Prostate gland (tissue), 2 donors: Measurements from ENCODE around the gene NTM.

Source experiments
- POLR2AphosphoS5 ChIP-seq: sonication (generic); formaldehyde crosslinking; IDR thresholded peaks from one replicate; pipeline ENCODE4 v1.6.1; 2017; ENCODE audit warnings: antibody characterized with exemption
- TF ChIP-seq, protein P1 (sequence below), 4 experiments: fragments of 200-600 bp in 2 of 4; fragments of 450-650 bp in 2 of 4; sonication (generic) in 2 of 4; IDR thresholded peaks; 1 replicate in 3 of 4; 2 replicates in 1 of 4; pipeline ENCODE4 v1.5.1; 2016 to 2019; ENCODE audit warnings: antibody characterized with exemption in 4 of 4, mild to moderate bottlenecking in 2 of 4, moderate library complexity in 2 of 4

DNA sequence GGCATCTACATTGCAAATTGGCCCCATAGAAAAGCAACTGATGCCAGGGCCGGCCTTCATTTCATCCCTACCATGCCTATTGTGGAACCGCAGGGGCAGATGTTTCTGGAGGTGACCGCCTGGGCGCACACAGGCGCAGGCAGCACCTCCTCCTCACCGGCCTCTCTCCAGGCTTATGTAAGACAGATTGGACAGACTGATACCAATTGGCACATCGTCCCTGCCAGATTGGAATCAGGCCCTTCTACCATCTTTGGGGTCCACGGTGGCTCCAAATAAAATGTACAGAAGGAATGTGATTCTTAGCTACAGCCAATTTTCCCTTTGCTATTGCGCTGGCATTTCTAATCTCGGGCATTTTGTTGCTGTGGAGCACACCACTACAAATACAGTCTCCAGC is 732.6 kb downstream of the NTM start:
- TF ChIP-seq, protein P1, sequence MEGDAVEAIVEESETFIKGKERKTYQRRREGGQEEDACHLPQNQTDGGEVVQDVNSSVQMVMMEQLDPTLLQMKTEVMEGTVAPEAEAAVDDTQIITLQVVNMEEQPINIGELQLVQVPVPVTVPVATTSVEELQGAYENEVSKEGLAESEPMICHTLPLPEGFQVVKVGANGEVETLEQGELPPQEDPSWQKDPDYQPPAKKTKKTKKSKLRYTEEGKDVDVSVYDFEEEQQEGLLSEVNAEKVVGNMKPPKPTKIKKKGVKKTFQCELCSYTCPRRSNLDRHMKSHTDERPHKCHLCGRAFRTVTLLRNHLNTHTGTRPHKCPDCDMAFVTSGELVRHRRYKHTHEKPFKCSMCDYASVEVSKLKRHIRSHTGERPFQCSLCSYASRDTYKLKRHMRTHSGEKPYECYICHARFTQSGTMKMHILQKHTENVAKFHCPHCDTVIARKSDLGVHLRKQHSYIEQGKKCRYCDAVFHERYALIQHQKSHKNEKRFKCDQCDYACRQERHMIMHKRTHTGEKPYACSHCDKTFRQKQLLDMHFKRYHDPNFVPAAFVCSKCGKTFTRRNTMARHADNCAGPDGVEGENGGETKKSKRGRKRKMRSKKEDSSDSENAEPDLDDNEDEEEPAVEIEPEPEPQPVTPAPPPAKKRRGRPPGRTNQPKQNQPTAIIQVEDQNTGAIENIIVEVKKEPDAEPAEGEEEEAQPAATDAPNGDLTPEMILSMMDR (IDR thresholded peaks at IDR 0.05) = no peak
- no peak for TF ChIP-seq POLR2AphosphoS5
